PFSK-1 (cell line): ENCODE results near the gene SEC31A.

Experiments used
- POLR2AphosphoS5 ChIP-seq: IDR thresholded peaks from 2 replicates; pipeline ENCODE4 v1.6.1; 2012; ENCODE audit warnings: low read depth, mild to moderate bottlenecking, control low read depth, low read length, moderate library complexity
- REST ChIP-seq, 2 experiments: IDR thresholded peaks; 2 replicates each; pipeline versions ENCODE4 v1.6.1 to v1.8.0; 2011 to 2012; ENCODE audit warnings: low read depth in 2 of 2, low read length in 2 of 2, control low read depth in 1 of 2, inconsistent platforms in 1 of 2, mild to moderate bottlenecking in 1 of 2, moderate library complexity in 1 of 2; ENCODE audit not compliant: insufficient read depth in 1 of 2
- SIN3A ChIP-seq: IDR thresholded peaks from 2 replicates; pipeline ENCODE4 v1.6.1; 2012; ENCODE audit warnings: mild to moderate bottlenecking, low read length, moderate library complexity, borderline replicate concordance; ENCODE audit not compliant: insufficient read depth

GRCh38 chr4:82810176-82810575, 80.8 kb downstream of the SEC31A start:
- TF ChIP-seq REST (IDR thresholded peaks at IDR 0.05; ENCODE audit: insufficient read depth in 1 of 2, low read depth in 2 of 2, low read length in 2 of 2) (no peak), POLR2AphosphoS5 (no peak), SIN3A (no peak)
